Lower lobe of right lung (tissue), 2 donors: Measurements from ENCODE around the gene PIWIL1. TPM values are rescaled to one million over a fixed set of nuclear protein-coding genes. Genes with fewer than 3 reads are reported as not detected.

Experiments used
- ATAC-seq, 2 donors: fragments of 200-7000 bp; cut with Tn5 transposase; one replicate each; pipeline ENCODE4 v1.9.1; 2020 to 2022; ENCODE audit warnings: mild to moderate bottlenecking in 2 of 2, moderate library complexity in 2 of 2
- DNase-seq: peaks from one replicate; pipeline ENCODE4 v3.0.0-alpha.2; 2020
- H3K27ac ChIP-seq: fragments of 200-600 bp; one replicate; pipeline ENCODE4 v1.8.0; 2022
- H3K27me3 ChIP-seq: fragments of 200-600 bp; one replicate; pipeline ENCODE4 v1.8.0; 2022; ENCODE audit warnings: low read depth
- H3K36me3 ChIP-seq: fragments of 200-600 bp; one replicate; pipeline ENCODE4 v1.8.0; 2022; ENCODE audit warnings: mild to moderate bottlenecking
- H3K4me1 ChIP-seq: fragments of 200-600 bp; one replicate; pipeline ENCODE4 v1.8.0; 2022
- H3K4me3 ChIP-seq: fragments of 200-600 bp; one replicate; pipeline ENCODE4 v1.8.0; 2022; ENCODE audit warnings: mild to moderate bottlenecking
- H3K9me3 ChIP-seq: fragments of 200-600 bp; one replicate; pipeline ENCODE4 v1.8.0; 2022
- intact Hi-C: fragments of 100-400 bp; cut with DNase I; formaldehyde crosslinking; loops from one replicate; pipeline ENCODE4 v1.11.0; 2022
- total RNA-seq: library from RNA; stranded (reverse); fragmentation: NEBNext Ultra II Directional; extraction: Animal tissue kit (Norgen Biotek cat#: 25700); gene quantifications from one replicate; pipeline ENCODE4 v1.2.1, GENCODE V29; 2021
- TF ChIP-seq, protein P1 (sequence below): fragments of 200-600 bp; IDR thresholded peaks from one replicate; pipeline ENCODE4 v1.8.0; 2022; ENCODE audit warnings: antibody characterized with exemption, mild to moderate bottlenecking
- donor health status: DM: no; HTN: yes; CAD: no; lungs with severe emphysema.

PIWIL1 gene
- total RNA-seq, 1 donor from 2014 or later = not detected

DNA sequence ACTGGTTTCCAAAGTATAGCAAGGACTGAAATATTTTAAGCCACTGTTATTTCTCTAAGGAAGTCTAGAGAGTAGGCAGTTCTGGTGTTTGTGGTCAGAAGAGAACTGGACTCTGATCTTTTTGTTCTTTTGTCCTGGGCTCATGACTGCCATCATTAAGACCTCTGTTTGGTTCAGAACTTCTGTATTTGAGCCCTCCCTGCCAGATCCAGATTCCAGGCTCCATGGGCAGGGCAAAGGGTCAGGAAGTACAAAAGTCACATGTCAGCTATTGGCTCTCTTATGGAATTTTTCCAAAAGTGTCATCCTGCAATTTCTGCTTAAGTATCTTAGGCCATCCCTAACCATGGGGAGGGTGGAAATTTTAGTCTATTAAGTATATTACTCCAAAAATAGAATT lies 6.8 kb downstream of the PIWIL1 start:
- Histone ChIP-seq H3K27ac (no peak overlapping the region), H3K9me3 (no peaks in the 10 kb centered on the region), H3K27me3 (no peaks in the 10 kb centered on the region), H3K4me3 (no peak overlapping the region), H3K36me3 (no peaks in the 10 kb centered on the region), H3K4me1 (no peaks in the 10 kb centered on the region)
- intact Hi-C loops = no loop called here
- ATAC-seq (no peak), DNase-seq (no peak)
- TF ChIP-seq, protein P1, sequence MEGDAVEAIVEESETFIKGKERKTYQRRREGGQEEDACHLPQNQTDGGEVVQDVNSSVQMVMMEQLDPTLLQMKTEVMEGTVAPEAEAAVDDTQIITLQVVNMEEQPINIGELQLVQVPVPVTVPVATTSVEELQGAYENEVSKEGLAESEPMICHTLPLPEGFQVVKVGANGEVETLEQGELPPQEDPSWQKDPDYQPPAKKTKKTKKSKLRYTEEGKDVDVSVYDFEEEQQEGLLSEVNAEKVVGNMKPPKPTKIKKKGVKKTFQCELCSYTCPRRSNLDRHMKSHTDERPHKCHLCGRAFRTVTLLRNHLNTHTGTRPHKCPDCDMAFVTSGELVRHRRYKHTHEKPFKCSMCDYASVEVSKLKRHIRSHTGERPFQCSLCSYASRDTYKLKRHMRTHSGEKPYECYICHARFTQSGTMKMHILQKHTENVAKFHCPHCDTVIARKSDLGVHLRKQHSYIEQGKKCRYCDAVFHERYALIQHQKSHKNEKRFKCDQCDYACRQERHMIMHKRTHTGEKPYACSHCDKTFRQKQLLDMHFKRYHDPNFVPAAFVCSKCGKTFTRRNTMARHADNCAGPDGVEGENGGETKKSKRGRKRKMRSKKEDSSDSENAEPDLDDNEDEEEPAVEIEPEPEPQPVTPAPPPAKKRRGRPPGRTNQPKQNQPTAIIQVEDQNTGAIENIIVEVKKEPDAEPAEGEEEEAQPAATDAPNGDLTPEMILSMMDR = no peak

DNA sequence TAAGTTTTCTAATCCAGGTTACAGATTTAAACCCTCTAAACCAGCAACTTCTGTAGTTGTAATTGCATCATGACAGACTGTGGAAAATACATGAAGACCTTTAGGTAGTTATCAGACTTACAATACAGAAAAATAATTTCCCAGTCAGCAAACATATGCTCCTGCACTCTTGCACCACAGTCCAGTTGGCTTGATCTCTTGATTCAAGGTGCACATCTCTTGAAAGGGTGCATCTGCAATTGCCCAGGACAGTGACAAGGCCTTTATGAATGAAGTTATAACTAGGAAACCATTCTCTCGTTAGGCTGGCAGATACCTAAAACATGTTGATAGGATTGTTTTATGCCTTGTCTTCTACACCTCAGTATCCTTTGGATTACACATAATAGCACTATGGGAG lies 7.6 kb downstream of the PIWIL1 start:
- H3K4me1 ChIP-seq = no peaks in the 10 kb centered on the region
- intact Hi-C loops = no loop called here
- DNase-seq = no peak
- H3K27ac ChIP-seq = no peak overlapping the region
- ATAC-seq = no peak
- no peaks in the 10 kb centered on the region for H3K27me3 ChIP-seq
- no peak overlapping the region for H3K4me3 ChIP-seq
- TF ChIP-seq, protein P1 = no peak
- H3K36me3 ChIP-seq = no peaks in the 10 kb centered on the region
- no peaks in the 10 kb centered on the region for H3K9me3 ChIP-seq

GRCh38 chr12:130347588-130347987 lies 9.9 kb downstream of the PIWIL1 start:
- ATAC-seq (no peak), DNase-seq (no peak)
- TF ChIP-seq, protein P1 = no peak
- H3K4me1 ChIP-seq = no peaks in the 10 kb centered on the region
- H3K27me3 ChIP-seq = peaks cover 10% of the 10 kb centered on the region
- no peak overlapping the region for H3K27ac ChIP-seq
- intact Hi-C loops = no loop called here
- H3K9me3 ChIP-seq = no peaks in the 10 kb centered on the region
- no peaks in the 10 kb centered on the region for H3K36me3 ChIP-seq
- H3K4me3 ChIP-seq = no peak overlapping the region

DNA sequence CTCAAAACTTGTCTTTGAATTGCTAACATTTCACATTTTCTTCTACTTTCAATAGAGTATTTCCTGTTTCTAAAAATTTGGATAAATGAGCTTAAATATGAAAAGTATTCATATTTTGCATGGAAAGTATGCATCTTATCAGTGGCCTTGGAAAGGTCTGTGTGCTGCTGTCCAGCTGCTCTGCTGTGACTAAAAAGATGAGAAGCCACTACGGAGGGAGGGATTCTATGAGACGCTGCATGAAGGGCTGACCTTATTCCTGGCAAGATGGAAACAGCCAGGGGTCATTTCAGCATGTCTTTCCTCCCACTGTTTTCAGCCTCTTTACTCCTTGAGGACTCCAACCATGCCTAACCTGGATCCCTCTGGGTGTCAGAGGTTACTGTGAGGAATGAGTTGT lies 13.0 kb downstream of the PIWIL1 start:
- Histone ChIP-seq H3K27me3 (peaks cover 31% of the 10 kb centered on the region), H3K9me3 (no peaks in the 10 kb centered on the region), H3K4me3 (no peak overlapping the region), H3K4me1 (no peaks in the 10 kb centered on the region), H3K36me3 (no peaks in the 10 kb centered on the region), H3K27ac (no peak overlapping the region)
- TF ChIP-seq, protein P1 = no peak
- intact Hi-C loops = no loop called here
- DNase-seq (no peak), ATAC-seq (no peak)

DNA sequence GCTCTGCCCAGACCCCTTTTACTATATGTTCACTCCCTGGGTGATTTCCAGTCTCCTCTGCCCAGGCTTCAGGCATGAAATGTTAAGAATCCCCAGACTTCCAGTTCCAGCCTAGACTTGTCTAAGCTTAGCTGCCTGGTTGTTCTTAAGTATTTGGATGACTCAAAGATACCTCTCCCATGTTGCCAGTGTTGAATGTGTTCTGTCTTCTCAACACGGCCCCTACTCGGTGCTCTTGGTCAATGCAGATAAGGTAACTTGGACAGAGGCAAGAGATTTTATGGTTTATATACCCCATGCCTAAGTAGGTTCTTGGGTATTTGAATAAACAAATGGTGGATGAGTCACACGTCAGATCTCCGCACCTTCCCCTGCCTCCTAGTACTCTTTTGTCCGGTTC lies 13.6 kb downstream of the PIWIL1 start:
- Histone ChIP-seq H3K27ac (no peak overlapping the region), H3K27me3 (peaks cover 34% of the 10 kb centered on the region), H3K9me3 (no peaks in the 10 kb centered on the region), H3K4me1 (no peaks in the 10 kb centered on the region), H3K36me3 (no peaks in the 10 kb centered on the region), H3K4me3 (no peak overlapping the region)
- TF ChIP-seq, protein P1 = no peak
- intact Hi-C loops = no loop called here
- ATAC-seq (no peak), DNase-seq (no peak)

GRCh38 chr12:130353081-130353480 lies 15.4 kb downstream of the PIWIL1 start:
- Histone ChIP-seq H3K27ac (no peak overlapping the region), H3K36me3 (no peaks in the 10 kb centered on the region), H3K9me3 (no peaks in the 10 kb centered on the region), H3K4me1 (no peaks in the 10 kb centered on the region), H3K4me3 (no peak overlapping the region), H3K27me3 (peaks cover 42% of the 10 kb centered on the region)
- TF ChIP-seq, protein P1 = no peak
- no peak for ATAC-seq
- no peak for DNase-seq
- intact Hi-C loops = no loop called here
